ENCODE measurements around the gene GCC1.

DNA sequence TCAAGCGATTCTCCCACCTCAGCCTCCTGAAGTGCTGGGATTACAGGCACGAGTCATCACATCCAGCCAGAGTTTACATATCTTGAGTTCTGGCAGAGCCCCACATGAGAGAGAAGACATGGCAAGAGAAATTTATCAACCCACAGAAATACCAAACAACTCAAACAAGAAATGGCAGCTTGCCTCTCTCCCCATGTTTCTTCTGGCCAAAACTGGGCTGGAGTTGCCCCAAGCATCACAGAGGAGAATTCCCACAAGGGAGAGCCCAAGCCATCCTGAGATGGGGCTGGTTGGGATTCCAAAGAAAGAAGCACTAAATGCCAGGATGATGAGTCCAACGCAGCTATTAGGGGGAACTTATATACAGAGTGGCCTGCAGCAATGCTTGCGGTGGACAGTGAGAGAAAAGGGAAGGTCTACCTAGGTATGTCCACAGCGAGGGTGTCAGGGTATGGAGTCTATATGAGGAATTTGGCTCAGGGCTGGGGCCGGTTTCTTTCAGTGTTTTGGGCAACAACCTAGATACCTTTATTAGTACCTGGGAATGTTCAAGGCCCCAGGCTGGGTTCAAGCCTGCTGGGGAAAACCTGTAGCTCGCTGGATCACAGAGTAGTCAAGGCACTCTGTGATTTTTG lies 47.0 kb upstream of the GCC1 start:
- TF ChIP-seq, protein P1, sequence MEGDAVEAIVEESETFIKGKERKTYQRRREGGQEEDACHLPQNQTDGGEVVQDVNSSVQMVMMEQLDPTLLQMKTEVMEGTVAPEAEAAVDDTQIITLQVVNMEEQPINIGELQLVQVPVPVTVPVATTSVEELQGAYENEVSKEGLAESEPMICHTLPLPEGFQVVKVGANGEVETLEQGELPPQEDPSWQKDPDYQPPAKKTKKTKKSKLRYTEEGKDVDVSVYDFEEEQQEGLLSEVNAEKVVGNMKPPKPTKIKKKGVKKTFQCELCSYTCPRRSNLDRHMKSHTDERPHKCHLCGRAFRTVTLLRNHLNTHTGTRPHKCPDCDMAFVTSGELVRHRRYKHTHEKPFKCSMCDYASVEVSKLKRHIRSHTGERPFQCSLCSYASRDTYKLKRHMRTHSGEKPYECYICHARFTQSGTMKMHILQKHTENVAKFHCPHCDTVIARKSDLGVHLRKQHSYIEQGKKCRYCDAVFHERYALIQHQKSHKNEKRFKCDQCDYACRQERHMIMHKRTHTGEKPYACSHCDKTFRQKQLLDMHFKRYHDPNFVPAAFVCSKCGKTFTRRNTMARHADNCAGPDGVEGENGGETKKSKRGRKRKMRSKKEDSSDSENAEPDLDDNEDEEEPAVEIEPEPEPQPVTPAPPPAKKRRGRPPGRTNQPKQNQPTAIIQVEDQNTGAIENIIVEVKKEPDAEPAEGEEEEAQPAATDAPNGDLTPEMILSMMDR (IDR thresholded peaks at IDR 0.05), result no peak
- TF ChIP-seq POLR2A (IDR thresholded peaks at IDR 0.05), result no peak

Measured in adrenal gland (tissue), 5 donors.